Karpas-422 (cell line): ENCODE data around the gene GJB3. TPM values are rescaled to one million over a fixed set of nuclear protein-coding genes. Genes with fewer than 3 reads are reported as not detected.

Source experiments
- DNase-seq: peaks from one replicate; pipeline ENCODE4 v3.0.0-alpha.2; 2015
- H2AFZ ChIP-seq: fragments of 200-600 bp; sonication (generic); 2 replicates; pipeline ENCODE4 v1.6.1; 2014; ENCODE audit warnings: antibody characterized with exemption, low read length, mixed read lengths
- H3K27ac ChIP-seq: fragments of 200-600 bp; sonication (generic); 2 replicates; pipeline ENCODE4 v1.5.1; 2014; ENCODE audit warnings: mild to moderate bottlenecking, low read length, moderate library complexity
- H3K27me3 ChIP-seq: fragments of 200-600 bp; sonication (generic); 2 replicates; pipeline ENCODE4 v1.6.1; 2014; ENCODE audit warnings: low read length, mixed read lengths
- H3K36me3 ChIP-seq: fragments of 200-600 bp; sonication (generic); 2 replicates; pipeline ENCODE4 v1.6.1; 2014; ENCODE audit warnings: low read length, mixed read lengths; ENCODE audit not compliant: insufficient read depth
- H3K4me1 ChIP-seq: fragments of 200-600 bp; sonication (generic); 2 replicates; pipeline ENCODE4 v1.6.1; 2014; ENCODE audit warnings: mild to moderate bottlenecking, low read length, mixed read lengths
- H3K4me2 ChIP-seq: fragments of 200-600 bp; sonication (generic); 2 replicates; pipeline ENCODE4 v1.6.1; 2014; ENCODE audit warnings: low read length, low read depth, mild to moderate bottlenecking; ENCODE audit not compliant: poor library complexity, severe bottlenecking
- H3K4me3 ChIP-seq: fragments of 200-600 bp; sonication (generic); 2 replicates; pipeline ENCODE4 v1.5.1; 2014; ENCODE audit warnings: mild to moderate bottlenecking, antibody characterized with exemption, low read length, mixed read lengths
- H3K79me2 ChIP-seq: fragments of 200-600 bp; sonication (generic); 2 replicates; pipeline ENCODE4 v1.6.1; 2014; ENCODE audit warnings: mild to moderate bottlenecking, low read length, mixed read lengths
- H3K9ac ChIP-seq: fragments of 200-600 bp; sonication (generic); 2 replicates; pipeline ENCODE4 v1.6.0; 2014; ENCODE audit warnings: low read length
- H3K9me2 ChIP-seq: fragments of 200-600 bp; sonication (generic), shearing (Covaris generic); replicated peaks from 2 replicates; pipeline ENCODE4 v1.6.0; 2014; ENCODE audit warnings: mild to moderate bottlenecking, low read length, moderate library complexity; ENCODE audit not compliant: insufficient read depth
- H3K9me3 ChIP-seq: fragments of 300-700, 200-600 bp; sonication (generic); 2 replicates; pipeline ENCODE4 v1.6.1; 2014; ENCODE audit warnings: low read length, mixed read lengths
- H4K20me1 ChIP-seq: fragments of 200-600 bp; sonication (generic); 2 replicates; pipeline ENCODE4 v1.6.1; 2014; ENCODE audit warnings: mild to moderate bottlenecking, antibody characterized with exemption, low read length, low read depth; ENCODE audit not compliant: insufficient read depth
- total RNA-seq: library from RNA; depleted of rRNA; stranded (reverse); fragments of >200 nt; shearing (Covaris generic); gene quantifications from 2 replicates; pipeline ENCODE4 v1.2.3, GENCODE V29; 2014; ENCODE audit warnings: low replicate concordance

The GJB3 gene
- total RNA-seq, 1 experiment from 2014 or later: not detected

DNA sequence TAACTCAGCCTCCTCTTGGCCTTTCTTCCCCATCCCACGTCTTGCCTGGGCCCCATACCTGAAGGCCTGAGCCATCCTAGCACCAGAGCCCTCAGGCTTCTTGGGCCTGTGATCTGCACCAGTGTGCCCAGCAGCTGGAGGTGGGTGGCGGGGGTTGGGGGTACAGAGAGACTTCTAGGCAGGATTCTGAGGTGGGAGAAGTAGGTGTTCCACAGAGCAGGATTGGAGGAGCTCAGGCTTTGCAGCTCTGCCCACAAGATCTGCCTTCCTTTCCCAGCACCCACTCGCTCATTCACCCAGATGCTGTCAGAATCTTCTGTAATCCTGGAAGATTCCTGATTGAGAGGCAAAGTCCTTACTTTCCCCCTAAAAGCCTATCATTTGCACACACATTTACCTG lies 36.2 kb upstream of the GJB3 start:
- Histone ChIP-seq H3K9me2 (no peaks in the 10 kb centered on the region), H3K9ac (no peak overlapping the region), H3K4me1 (no peaks in the 10 kb centered on the region), H4K20me1 (no peaks in the 10 kb centered on the region; the same call in 1 of the 2 replicates), H3K27me3 (no peaks in the 10 kb centered on the region), H3K4me2 (no peak overlapping the region), H3K79me2 (no peaks in the 10 kb centered on the region), H3K4me3 (no peak overlapping the region), H3K36me3 (no peaks in the 10 kb centered on the region), H3K27ac (no peak overlapping the region), H2AFZ (no peak overlapping the region), H3K9me3 (no peaks in the 10 kb centered on the region)
- no peak for DNase-seq

GRCh38 chr1:34745666-34746065 lies 35.3 kb upstream of the GJB3 start:
- H2AFZ ChIP-seq: no peak overlapping the region
- no peak overlapping the region for H3K4me3 ChIP-seq
- H3K4me1 ChIP-seq: no peaks in the 10 kb centered on the region
- H3K9me3 ChIP-seq: no peaks in the 10 kb centered on the region
- H3K9me2 ChIP-seq: no peaks in the 10 kb centered on the region
- no peak overlapping the region for H3K4me2 ChIP-seq
- H4K20me1 ChIP-seq: no peaks in the 10 kb centered on the region; the same call in 1 of the 2 replicates
- no peak overlapping the region for H3K9ac ChIP-seq
- H3K27me3 ChIP-seq: no peaks in the 10 kb centered on the region
- H3K79me2 ChIP-seq: no peaks in the 10 kb centered on the region
- H3K27ac ChIP-seq: no peak overlapping the region
- no peak for DNase-seq
- no peaks in the 10 kb centered on the region for H3K36me3 ChIP-seq

GRCh38 chr1:34746101-34746500 lies 34.9 kb upstream of the GJB3 start:
- Histone ChIP-seq H3K9ac (no peak overlapping the region), H3K4me2 (no peak overlapping the region), H3K9me3 (no peaks in the 10 kb centered on the region), H3K79me2 (no peaks in the 10 kb centered on the region), H4K20me1 (no peaks in the 10 kb centered on the region; the same call in 1 of the 2 replicates), H2AFZ (no peak overlapping the region), H3K4me1 (no peaks in the 10 kb centered on the region), H3K36me3 (no peaks in the 10 kb centered on the region), H3K27me3 (no peaks in the 10 kb centered on the region), H3K4me3 (no peak overlapping the region), H3K9me2 (no peaks in the 10 kb centered on the region), H3K27ac (no peak overlapping the region)
- DNase-seq: no peak

GRCh38 chr1:34746785-34747637 lies 34.0 kb upstream of the GJB3 start:
- H4K20me1 ChIP-seq: no peaks in the 10 kb centered on the region
- no peaks in the 10 kb centered on the region for H3K4me1 ChIP-seq
- H3K9ac ChIP-seq: no peak overlapping the region
- H3K79me2 ChIP-seq: no peaks in the 10 kb centered on the region
- H3K9me2 ChIP-seq: no peaks in the 10 kb centered on the region
- H3K27me3 ChIP-seq: no peaks in the 10 kb centered on the region
- no peak overlapping the region for H2AFZ ChIP-seq
- no peak overlapping the region for H3K4me2 ChIP-seq
- H3K9me3 ChIP-seq: no peaks in the 10 kb centered on the region
- H3K4me3 ChIP-seq: no peak overlapping the region
- no peaks in the 10 kb centered on the region for H3K36me3 ChIP-seq
- no peak overlapping the region for H3K27ac ChIP-seq
- no peak for DNase-seq

- DNase-seq: no peak
- Histone ChIP-seq H3K27ac (no peak overlapping the region), H4K20me1 (no peaks in the 10 kb centered on the region), H3K4me1 (no peaks in the 10 kb centered on the region), H3K36me3 (no peaks in the 10 kb centered on the region), H3K4me2 (no peak overlapping the region), H2AFZ (no peak overlapping the region), H3K9me2 (no peaks in the 10 kb centered on the region), H3K27me3 (no peaks in the 10 kb centered on the region), H3K9ac (no peak overlapping the region), H3K79me2 (no peaks in the 10 kb centered on the region), H3K9me3 (no peaks in the 10 kb centered on the region), H3K4me3 (no peak overlapping the region)
These were observed 33.4 kb upstream of the GJB3 start for GRCh38 chr1:34747638-34747941.

- no peaks in the 10 kb centered on the region; the same call in 1 of the 2 replicates for H3K27me3 ChIP-seq
- no peak for DNase-seq
- no peak overlapping the region for H3K9ac ChIP-seq
- no peaks in the 10 kb centered on the region for H3K4me1 ChIP-seq
- H2AFZ ChIP-seq: no peak overlapping the region
- no peaks in the 10 kb centered on the region for H3K9me2 ChIP-seq
- H3K4me3 ChIP-seq: no peak overlapping the region
- no peaks in the 10 kb centered on the region for H3K79me2 ChIP-seq
- no peaks in the 10 kb centered on the region for H4K20me1 ChIP-seq
- H3K36me3 ChIP-seq: no peaks in the 10 kb centered on the region
- H3K27ac ChIP-seq: no peak overlapping the region
- H3K9me3 ChIP-seq: no peaks in the 10 kb centered on the region
- no peak overlapping the region for H3K4me2 ChIP-seq
These were observed 31.0 kb upstream of the GJB3 start for GRCh38 chr1:34749992-34750391.

- no peaks in the 10 kb centered on the region for H3K9me3 ChIP-seq
- H4K20me1 ChIP-seq: no peaks in the 10 kb centered on the region
- H3K4me2 ChIP-seq: no peak overlapping the region
- H3K4me3 ChIP-seq: no peak overlapping the region
- H3K36me3 ChIP-seq: no peaks in the 10 kb centered on the region
- H3K9ac ChIP-seq: no peak overlapping the region
- no peaks in the 10 kb centered on the region for H3K79me2 ChIP-seq
- H3K27me3 ChIP-seq: no peaks in the 10 kb centered on the region; the same call in 1 of the 2 replicates
- H3K27ac ChIP-seq: no peak overlapping the region
- no peaks in the 10 kb centered on the region for H3K9me2 ChIP-seq
- no peak overlapping the region for H2AFZ ChIP-seq
- H3K4me1 ChIP-seq: no peaks in the 10 kb centered on the region
- no peak for DNase-seq
These were observed 30.4 kb upstream of the GJB3 start for GRCh38 chr1:34750610-34751009.

DNA sequence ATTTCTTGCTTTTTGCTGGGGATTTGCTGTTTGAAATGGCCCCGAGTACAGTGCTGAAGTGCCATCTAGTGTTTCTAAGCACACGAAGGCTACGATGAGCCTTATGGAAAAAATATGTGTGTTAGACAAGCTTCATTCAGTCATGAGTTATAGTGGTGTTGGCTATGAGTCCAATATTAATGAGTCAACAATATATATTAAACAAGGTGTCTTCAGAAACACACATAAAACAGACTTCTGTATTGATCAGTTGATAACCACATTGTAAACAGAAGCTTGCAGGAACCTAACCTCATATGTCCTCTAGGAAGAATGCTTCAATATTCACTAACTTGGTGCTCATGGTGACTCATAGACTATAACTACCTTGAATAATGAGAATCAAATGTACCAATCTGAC lies 27.9 kb upstream of the GJB3 start:
- Histone ChIP-seq H3K9ac (no peak overlapping the region), H3K4me2 (no peak overlapping the region), H4K20me1 (no peaks in the 10 kb centered on the region), H3K36me3 (no peaks in the 10 kb centered on the region), H3K4me1 (no peaks in the 10 kb centered on the region), H3K27ac (no peak overlapping the region), H3K9me3 (no peaks in the 10 kb centered on the region), H3K9me2 (no peaks in the 10 kb centered on the region), H2AFZ (no peak overlapping the region), H3K79me2 (no peaks in the 10 kb centered on the region), H3K27me3 (no peaks in the 10 kb centered on the region; the same call in 1 of the 2 replicates), H3K4me3 (no peak overlapping the region)
- DNase-seq: no peak
